Vagina (tissue), 2 donors: ENCODE data around the gene ZNF445.

ENCODE experiments used
- POLR2A ChIP-seq, 2 donors: fragments of 450-650 bp; IDR thresholded peaks; one replicate each; pipeline ENCODE4 v1.6.1; 2017; ENCODE audit warnings: antibody characterized with exemption in 2 of 2, mild to moderate bottlenecking in 2 of 2, moderate library complexity in 2 of 2
- TF ChIP-seq, protein P1 (sequence below), 3 experiments: fragments of 450-650 bp in 2 of 3; fragments of 200-600 bp in 1 of 3; sonication (generic) in 1 of 3; IDR thresholded peaks; one replicate each; pipeline ENCODE4 v1.5.1; 2017 to 2019; ENCODE audit warnings: antibody characterized with exemption in 3 of 3, mild to moderate bottlenecking in 2 of 3, moderate library complexity in 2 of 3

DNA sequence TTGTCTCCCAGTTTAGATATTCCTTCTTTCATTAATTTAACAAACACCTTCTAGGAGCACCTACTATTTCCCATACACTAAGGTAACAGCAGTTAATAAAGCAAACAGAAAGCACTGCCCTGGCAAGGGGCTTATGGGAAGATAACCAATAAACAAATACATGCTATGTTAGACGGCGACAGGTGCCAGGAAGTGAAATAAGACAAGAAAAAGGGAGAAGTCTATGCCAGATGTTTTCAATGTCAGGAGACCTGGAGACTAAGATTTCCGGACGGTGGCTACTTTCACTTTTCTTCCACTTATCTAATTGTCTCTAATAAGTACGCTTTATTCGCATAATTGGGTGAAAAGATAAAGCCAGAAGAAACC is 32.5 kb upstream of the ZNF445 start:
- TF ChIP-seq, protein P1, sequence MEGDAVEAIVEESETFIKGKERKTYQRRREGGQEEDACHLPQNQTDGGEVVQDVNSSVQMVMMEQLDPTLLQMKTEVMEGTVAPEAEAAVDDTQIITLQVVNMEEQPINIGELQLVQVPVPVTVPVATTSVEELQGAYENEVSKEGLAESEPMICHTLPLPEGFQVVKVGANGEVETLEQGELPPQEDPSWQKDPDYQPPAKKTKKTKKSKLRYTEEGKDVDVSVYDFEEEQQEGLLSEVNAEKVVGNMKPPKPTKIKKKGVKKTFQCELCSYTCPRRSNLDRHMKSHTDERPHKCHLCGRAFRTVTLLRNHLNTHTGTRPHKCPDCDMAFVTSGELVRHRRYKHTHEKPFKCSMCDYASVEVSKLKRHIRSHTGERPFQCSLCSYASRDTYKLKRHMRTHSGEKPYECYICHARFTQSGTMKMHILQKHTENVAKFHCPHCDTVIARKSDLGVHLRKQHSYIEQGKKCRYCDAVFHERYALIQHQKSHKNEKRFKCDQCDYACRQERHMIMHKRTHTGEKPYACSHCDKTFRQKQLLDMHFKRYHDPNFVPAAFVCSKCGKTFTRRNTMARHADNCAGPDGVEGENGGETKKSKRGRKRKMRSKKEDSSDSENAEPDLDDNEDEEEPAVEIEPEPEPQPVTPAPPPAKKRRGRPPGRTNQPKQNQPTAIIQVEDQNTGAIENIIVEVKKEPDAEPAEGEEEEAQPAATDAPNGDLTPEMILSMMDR (IDR thresholded peaks at IDR 0.05): no peak
- no peak for TF ChIP-seq POLR2A (IDR thresholded peaks at IDR 0.05)
